ENCODE results near the gene PNCK.

PNCK gene

DNA sequence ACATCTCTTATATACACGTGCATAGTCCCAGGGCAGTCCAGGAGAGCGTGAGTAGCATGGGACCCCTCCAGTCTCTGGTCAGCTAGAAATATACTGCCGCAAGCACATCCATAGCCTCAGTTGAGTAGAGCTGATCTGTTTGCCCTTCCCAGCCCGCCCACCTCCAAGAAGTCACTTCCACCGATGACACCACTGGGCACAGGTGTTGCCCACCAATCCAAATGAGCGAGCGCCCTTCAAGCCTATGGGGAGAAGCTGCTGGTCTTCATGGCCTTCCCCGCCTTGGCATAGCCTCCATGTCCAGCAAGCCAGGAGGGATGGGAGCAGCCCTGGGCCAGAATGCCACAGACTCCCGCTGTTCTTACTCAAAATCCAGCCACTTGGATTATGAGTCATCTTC lies 16.5 kb downstream of the PNCK start:
- no peak for DNase-seq

DNA sequence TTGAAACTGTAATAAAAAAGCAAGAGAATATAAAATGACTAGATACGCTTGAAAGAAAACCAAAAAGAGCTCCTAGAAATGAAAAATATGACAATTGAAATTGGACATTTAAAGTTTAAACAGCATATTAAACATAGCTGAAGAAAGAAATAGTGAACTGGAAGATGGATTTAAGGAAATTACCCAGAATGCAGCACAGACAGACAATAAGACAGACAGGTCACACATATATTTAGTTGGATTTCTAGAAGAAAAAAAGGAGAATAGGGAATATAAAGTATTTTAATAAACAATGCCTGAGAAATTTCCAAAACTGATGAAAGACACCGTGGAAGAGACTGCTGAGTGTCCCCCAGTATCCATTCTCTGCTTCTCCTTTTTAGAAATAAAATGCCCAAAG lies 20.1 kb downstream of the PNCK start:
- no peak for DNase-seq

DNA sequence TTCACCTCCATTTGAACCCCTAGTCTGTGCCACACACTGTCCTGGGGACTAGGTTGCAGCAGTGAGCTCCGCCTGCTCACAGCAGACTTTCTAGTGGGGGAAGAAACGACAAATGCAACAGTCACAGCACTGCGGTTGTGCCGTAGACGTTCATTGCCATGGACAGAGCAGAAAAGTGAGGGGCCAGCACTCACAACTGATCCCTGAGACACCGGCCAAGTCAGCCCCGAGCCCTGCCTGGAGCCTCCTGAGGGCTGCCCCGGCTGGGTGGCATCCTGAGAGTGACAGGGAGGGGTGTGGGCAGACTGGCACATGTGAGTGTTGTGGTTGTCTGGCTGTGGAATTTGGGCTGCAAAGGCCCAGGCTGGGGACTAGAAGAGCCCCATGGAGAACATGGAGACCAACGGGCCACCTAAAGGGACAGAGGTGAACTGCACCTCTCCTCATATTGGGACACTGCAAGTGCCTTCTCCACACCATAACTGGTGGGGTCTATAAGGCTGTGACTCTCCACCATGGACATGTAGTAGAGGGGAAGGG lies 22.0 kb downstream of the PNCK start:
- DNase-seq = no peak

DNA sequence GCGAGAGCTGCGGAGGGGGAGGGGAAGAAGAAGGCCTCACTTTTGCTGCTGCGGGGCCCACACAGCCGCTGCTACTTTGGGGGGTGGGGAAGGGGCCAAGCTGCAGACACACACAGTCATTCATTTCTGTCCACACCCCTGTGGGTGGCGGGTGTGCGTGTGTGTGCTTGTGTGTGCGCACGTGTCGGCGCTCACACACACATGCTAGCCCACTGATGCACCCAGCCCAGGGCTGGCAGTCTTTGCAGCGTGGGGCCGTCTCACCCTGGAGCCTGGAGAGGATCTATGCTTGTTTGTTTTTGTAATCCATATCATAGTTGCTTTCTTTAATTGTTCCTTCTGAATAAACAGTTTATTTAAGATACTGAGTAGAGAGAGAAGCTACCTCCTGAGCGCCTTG lies 22.7 kb downstream of the PNCK start:
- DNase-seq = no peak

DNA sequence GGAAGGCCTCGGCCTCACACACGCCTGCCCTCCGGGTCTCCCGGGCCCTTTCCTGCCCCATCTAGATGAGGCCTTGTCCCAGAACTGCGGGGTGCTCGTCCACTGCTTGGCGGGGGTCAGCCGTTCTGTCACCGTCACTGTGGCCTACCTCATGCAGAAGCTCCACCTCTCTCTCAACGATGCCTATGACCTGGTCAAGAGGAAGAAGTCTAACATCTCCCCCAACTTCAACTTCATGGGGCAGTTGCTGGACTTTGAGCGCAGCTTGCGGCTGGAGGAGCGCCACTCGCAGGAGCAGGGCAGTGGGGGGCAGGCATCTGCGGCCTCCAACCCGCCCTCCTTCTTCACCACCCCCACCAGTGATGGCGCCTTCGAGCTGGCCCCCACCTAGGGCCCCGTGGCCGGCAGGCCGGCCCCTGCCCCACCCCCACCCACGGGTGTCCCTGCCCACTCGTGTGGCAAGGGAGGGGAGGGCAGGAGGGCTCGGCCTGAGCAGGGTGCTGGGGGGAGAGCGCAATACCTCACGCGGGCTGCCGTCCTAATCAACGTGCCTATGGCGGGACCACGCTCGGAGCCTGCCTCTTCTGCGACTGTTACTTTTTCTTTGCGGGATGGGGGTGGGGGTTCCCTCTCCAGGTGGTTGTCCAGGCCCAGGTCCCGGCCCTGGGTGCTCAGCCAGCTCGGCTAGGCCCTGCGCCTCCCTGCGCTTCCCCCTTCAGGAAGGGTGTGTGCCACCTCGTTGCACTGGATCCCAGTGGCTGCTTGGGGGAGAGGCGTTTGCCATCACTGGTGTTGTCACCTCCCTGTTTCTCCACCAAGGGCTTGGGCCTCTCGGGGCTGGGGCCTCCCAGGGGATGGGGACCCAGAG lies 23.5 kb downstream of the PNCK start:
- no peak for DNase-seq

DNA sequence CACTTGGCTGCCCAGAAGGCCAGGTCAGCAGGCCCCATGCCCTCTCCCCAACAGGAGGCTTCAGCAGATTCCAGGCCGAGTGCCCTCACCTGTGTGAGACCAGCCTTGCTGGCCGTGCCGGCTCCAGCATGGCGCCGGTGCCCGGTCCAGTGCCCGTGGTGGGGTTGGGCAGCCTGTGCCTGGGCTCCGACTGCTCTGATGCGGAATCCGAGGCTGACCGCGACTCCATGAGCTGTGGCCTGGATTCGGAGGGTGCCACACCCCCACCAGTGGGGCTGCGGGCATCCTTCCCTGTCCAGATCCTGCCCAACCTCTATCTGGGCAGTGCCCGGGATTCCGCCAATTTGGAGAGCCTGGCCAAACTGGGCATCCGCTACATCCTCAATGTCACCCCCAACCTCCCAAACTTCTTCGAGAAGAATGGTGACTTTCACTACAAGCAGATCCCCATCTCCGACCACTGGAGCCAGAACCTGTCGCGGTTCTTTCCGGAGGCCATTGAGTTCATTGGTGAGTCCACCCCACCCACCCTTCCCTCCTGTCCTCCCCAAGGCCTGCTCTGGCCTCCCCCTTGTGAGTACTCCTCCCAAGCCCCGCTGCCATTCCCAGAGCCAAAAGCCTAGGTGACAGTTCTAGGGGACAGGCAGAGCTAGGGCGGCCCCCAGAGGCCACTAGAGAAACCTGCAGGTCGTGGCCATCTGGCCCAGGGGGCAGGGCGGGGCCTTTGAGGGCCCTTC lies 24.3 kb downstream of the PNCK start:
- no peak for DNase-seq

DNA sequence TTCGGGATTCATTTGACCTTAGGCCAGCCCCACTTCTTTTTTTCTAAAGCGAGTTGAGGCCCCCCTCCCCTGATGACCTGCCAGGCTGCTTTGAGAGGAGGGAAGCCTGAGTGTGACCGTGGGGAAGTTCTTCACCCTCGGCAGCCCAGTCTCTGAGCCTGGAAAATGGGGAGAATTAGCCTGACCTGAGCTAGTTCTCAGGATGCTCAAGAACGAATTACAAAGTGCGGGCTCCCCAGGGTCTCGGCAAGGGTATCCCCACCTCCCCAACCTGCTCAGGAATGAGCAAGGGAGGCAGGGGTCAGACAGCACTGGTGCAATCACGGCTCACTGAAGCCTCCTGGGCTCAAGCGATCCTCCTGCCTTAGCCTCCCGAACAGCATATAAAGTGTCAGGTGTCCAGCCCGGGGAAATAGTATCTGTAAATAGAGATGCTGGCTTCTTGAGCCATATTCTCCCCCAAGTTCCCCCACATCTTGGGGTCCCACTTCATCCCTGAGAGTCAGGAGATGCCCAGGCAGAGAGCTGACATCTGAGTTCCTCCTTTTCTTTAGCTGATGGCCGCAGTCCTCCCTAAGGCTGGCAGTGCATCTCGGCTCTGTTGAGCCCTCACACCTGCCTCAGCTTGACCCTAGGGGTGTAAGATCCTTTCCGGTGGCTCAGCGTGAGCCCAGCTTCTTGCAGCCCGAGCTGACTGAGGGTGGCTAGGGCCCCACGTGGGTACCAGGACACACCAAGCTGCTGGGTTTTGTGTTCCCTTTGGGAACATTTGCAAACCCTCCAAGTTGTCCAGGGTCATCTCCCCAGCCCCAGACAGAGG lies 25.0 kb downstream of the PNCK start:
- DNase-seq = no peak

DNA sequence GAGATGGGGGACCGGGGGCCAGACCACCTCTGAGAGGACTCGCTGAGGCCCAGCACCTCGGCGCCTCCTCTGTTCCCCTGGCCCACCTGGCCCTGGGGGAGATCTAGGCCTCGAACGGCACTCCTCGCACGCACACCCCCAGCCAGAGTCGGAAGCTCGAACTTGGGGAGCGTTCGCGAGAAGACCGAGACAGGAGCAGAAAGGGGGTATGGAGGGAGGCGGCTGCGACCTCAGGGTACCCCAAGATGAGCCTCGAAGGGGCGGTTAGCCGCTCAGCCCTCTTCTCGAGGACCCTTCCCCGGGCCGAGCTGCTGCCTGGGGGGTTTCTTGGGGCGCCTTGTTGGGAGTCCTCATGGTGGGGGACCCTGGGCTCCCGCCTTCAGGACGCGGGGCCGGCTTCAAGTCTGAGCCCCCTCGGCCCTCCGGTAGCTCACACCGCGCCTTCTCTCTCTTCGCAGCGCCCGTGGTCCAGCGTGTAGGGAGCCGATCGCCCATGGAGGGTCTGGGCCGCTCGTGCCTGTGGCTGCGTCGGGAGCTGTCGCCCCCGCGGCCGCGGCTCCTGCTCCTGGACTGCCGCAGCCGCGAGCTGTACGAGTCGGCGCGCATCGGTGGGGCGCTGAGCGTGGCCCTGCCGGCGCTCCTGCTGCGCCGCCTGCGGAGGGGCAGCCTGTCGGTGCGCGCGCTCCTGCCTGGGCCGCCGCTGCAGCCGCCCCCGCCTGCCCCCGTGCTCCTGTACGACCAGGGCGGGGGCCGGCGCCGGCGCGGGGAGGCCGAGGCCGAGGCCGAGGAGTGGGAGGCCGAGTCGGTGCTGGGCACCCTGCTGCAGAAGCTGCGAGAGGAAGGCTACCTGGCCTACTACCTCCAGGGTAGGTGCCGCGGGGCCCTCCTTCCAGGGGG lies 25.9 kb downstream of the PNCK start:
- no peak for DNase-seq

DNA sequence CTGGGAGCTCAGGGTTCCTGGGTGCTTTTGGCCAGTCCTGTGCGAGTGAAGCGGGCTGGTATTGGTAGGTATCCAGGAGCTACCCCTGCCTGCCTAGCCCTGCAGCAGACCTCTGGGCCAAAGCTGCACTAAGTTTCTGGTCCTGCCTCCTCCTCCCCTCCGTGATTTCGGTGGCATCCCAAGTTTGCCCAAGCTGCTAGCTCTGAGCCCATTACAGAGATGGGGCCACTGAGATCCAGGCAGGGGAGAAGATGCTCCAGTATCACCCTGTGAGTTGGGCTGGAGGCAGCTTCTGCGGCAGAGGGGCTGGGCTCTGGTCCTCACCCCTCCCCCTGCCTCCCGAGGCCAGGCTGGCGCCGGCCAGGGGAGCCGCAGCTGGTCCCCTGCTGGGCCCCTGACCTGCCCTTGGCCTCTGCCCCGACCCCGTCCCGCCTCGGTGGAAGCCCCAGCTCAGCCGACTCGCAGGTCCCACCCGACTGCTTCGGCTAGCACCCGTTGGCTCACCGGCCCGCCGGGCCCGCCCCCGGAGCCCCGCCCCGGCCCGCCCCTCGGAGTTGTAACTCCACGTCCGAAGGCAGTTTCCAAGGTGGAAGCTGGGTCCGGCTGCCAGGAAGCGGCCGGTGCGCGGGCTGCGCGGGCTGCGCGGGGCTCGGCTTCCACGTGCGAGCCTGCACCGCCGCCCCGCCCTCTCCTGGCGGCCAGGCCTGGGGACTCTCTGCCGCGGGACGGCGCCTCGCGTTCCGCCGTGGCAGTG lies 26.8 kb downstream of the PNCK start, which contains the start of gene DUSP9:
TSS of gene DUSP9 (plus strand) at position 584 of the 754 bp plus-strand sequence. CDS start 751 bp downstream, outside the sequence.
- DNase-seq = no peak

DNA sequence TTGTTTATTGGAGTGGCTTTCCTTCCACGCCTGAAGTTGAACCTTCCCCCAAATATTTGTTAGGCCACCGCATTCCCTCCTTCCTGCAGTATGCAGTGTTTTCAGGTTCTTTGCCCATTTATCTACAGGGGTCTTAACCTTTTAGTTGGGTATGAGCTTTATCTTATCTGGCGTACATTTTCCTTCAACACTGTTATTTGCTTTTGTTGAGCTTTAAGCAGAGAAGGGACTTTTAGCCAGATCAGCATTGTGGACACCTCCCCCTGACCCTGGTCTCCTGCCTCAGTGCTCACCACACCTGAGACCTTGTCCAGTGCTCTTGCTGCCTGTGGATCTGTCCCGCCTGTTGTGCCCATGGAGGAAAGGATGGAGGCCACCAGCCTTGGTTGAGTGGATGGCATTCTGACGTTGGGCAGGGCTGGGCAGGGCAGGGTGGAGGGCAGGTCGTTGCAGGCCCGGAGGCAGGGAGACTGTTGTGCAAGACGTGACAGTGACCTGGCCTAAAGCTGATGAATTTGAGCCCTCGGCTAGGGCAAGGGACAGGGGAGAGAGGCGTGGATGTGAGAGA lies 27.6 kb downstream of the PNCK start:
- no peak for DNase-seq

DNA sequence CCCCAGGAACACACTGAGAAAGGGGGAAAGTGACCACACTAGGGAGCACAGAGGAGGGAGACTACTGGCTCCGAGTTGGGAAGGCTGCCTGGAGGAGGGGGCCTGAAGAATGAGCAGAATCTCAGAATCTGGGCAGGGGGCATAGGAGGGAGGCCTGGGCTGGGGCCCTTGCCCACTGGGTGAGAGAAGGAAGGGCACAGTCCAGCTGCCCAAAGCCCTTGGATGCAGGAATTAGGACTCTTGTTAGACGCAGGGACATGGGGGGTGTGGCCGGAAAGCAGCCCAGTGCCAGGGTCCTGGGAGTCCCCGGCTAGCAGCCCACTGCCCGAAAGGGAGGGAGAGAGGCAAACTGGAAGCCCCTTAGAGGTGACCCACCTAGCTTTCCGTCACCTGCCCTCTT lies 28.5 kb downstream of the PNCK start:
- no peak for DNase-seq

DNA sequence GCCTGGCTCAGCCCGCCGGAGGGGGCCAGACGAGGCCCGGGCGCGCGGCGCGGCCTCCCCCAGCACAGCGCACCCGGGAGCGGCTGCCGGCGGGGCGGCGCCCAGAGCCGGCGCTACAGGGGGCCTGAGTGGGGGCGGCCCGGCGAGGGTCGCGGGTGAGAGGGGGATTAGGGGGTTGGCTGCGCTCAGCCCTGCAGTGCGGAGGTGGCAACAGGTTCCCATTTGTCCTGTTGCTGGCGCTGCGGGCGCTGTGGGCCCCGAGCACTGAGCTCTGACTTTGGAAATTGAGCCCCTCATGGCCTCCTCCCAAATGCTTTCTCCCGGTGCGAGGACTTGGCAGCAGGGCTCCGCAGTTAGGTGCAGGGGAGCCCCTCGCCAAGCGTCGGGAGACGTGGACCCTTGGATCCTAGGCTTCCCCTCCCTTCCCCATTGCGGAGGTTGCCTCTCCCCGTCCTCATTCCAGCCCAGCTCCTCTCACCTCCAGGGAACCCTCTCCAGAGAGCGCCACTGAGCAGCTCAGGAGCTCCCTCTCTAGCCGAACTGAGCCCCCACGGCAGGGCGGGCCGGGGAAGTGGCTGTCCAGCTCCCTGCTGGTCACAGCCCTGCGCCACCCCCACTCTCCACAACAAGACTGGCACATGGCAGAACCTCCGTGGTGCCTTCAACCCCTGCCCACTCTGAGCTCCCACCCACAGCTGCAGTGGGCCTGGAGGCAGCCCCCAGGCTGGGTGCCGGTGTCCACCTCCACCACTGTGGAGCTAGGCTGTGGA lies 29.1 kb downstream of the PNCK start:
- DNase-seq = no peak

DNA sequence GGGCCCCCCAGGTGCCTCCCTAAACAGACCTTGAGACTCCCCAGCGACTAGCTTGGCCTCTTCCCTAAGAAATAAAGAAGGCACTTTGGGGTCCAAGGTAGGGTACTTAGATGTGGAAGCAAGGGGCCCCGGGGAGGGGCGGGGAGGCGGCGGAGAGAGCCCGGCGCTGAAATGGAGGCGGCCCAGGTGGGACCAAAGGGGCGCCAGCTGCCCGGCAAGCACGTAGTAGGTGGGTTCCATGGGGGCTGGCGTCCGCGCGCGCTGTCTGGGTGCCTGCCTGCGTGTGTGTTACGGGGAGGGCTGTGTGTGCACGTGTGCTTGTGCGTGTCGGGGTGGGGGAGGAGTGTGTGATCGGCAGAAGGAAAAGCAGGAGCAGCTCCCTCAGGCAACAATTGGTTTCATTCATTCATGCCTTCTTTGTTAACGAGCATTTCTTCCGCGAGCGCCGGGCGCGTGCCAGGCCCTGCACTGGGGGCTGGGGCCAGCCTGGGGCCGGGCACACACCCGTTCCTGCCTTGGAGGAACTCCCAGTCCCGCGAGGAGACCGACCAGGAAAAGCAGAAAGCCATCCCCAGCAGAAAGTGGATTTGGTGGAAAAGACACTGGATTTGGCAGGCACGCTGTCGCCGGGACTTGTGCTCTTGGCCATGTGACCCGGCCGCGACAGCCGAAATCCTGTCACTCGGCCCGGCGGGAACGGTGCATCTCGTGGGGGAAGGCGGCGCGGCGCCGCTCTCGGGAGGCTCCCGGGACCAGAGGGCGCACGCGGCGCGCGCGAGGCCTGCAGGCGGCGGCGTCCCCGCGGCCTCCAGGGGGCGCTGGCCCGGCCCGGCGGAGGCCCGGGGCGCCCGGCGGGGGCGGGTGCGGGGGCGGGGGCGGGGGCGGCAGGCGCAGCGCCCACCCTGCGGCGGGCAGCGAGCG lies 29.9 kb downstream of the PNCK start:
- no peak for DNase-seq

DNA sequence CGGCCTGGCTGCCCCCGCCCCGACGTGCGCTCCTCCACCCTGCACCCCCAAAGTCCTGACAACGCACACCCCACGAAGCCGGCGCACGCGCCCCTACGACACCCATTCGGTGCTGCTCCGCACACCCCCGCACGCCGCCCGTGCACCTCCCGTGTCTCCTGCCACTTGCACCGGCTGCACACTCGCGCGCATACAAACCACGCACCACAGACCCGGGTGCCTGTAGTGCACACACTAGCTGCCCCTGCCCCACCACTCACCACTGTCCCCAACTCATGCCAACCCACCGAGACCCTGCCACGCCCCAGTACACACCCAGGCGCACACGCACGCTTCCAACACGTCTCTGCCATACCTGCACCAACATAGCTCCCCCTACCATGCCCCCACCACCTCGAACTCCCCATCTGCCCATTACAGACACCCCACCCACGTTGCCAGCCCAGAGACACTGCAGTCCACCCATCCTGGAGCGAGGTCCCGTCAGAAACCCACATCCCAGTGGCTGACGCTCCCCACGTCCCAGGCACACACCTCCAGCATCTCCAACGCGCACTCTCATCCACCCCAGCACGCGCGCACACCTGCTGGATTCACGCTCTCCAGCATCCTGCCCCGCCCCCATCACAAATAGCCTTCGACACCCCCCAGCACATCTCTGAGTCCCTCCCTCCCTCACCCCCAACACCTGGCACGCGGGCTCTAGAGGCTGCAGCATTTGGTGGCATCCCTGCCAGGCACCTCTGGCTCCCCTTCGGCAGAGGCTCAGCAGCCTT lies 30.8 kb downstream of the PNCK start:
- DNase-seq = no peak

DNA sequence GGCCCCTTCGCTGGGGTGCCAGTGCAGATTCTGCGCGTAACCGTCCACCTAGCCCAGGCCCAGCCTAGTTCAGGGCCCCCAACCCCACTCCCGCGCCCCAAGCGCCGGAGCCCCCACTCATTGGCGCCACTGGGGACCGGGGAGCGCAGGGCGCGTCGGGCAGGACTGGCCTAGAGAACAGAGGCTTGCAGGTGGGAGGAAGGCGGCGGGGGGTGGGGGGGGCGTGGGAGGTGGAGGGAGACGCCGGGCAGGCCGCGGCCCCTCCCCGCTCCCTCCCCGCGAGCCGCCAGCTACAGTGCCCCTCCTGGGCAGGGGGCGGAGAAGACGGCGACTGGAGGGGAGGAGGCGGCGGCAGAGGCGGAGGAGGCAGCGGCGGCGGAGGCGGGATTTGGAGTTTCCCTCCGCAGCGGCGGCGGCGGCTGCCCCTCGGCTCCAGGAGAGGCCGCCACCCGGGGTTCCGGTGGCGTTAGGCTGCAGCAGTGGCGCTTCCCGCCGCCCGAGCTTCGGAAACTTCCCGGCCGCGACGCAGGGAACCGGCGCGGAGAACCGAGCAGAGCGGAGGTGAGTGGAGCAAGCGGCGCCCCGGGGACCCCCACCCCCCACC lies 31.5 kb downstream of the PNCK start:
- DNase-seq = no peak

DNA sequence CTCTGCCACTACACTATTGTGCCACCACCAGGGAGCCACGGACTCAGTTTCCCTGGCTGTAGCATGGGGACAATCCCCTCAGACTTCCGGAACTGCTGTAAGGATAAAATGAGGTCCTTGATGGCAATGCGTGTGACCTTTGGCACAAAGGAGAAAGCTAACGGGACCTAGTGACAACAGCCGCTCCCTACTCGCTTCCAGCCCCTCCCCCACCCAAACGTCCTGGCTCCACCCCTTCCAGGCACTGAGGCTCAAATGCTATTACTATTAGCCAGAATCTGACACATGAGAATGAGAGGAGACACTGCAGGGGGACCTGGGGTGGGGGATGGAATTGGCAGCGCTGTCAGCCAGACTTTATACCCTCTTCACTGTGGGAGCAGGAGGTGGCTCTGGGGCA lies 32.0 kb downstream of the PNCK start:
- DNase-seq = no peak

DNA sequence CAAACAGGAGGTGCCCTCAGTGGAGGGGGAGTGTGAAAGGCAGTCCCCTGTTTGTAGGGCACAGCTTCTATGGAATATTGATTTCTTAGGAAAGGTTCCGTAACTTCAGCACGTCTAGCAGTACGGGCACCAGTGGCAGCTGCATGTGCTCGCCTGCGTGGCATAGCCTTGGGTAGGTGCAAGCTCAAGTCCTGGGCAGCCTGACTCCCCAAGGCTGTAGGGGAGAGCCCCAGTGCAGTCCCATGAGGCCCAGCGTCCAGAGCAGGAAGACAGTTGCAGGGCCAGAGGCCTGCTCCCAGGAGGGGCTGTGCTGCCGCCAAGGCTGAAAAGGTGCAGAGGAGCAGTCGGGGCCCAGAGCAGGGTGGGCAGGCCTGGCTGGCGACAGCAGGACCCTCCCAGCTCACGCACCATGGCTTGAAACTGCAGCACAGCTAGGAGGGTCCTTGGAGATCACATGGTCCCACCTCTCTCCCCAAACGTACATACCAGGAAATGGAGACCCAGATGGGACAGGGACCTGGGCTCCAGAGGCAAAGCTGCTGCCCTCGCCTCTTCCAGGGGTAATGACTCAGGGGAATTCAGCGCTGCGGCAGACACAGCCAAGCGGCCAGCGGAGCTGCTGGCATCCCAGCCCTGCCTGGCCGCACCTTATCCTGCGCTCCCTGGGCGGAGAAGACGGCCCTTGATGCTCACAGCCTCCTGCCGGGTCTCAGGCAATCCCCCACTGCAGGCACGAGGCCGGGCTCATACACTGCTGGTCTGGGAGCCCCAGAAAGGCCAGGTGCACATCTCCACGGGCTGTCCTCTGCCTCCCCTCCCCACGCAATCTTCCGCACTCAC lies 32.7 kb downstream of the PNCK start:
- DNase-seq = no peak
